ENCODE measurements around the gene CFAP410.

The CFAP410 gene

GRCh38 chr21:44296916-44297315, 42.3 kb downstream of the CFAP410 start:
- DNase-seq = no peak

- DNase-seq = no peak
Observed at GRCh38 chr21:44296103-44296519, 43.1 kb downstream of the CFAP410 start.

GRCh38 chr21:44295646-44296045, 43.5 kb downstream of the CFAP410 start:
- DNase-seq = no peak

- DNase-seq = peak; percentile 63
Observed at GRCh38 chr21:44295163-44295573, 44.0 kb downstream of the CFAP410 start.

- DNase-seq = no peak
Observed at GRCh38 chr21:44294391-44295162, 44.6 kb downstream of the CFAP410 start.

GRCh38 chr21:44293551-44294231, 45.5 kb downstream of the CFAP410 start:
- no peak for DNase-seq

- no peak for DNase-seq
Observed at GRCh38 chr21:44292812-44293195, 46.4 kb downstream of the CFAP410 start.

GRCh38 chr21:44291936-44292811, 47.0 kb downstream of the CFAP410 start:
- no peak for DNase-seq

- DNase-seq = no peak
Observed at GRCh38 chr21:44291078-44291935, 47.9 kb downstream of the CFAP410 start.

- no peak for DNase-seq
Observed at GRCh38 chr21:44290327-44291077, 48.7 kb downstream of the CFAP410 start.

GRCh38 chr21:44289381-44290010, 49.7 kb downstream of the CFAP410 start:
- no peak for DNase-seq

- DNase-seq = no peak
Observed at GRCh38 chr21:44288251-44289110, 50.7 kb downstream of the CFAP410 start.

- DNase-seq = no peak
Observed at GRCh38 chr21:44286716-44287632, 52.2 kb downstream of the CFAP410 start.

GRCh38 chr21:44286086-44286715, 53.0 kb downstream of the CFAP410 start:
- no peak for DNase-seq

GRCh38 chr21:44285138-44285992, 53.8 kb downstream of the CFAP410 start, which contains the start of gene AIRE:
Gene AIRE, plus strand, starts transcription at chr21:44285876. Its CDS starts 131 bp downstream, at chr21:44286007.
- no peak for DNase-seq

- no peak for DNase-seq
Observed at GRCh38 chr21:44283948-44284347, 55.2 kb downstream of the CFAP410 start.

GRCh38 chr21:44283211-44283785, 55.9 kb downstream of the CFAP410 start:
- DNase-seq = peak; percentile 9
